Measurements from ENCODE around the gene FKBP15. TPM values are rescaled to one million over a fixed set of nuclear protein-coding genes. Genes with fewer than 3 reads are reported as not detected.
"Not testable (repeated sequence)": the region's sequence is repeated elsewhere in the genome, so short reads cannot be mapped to it uniquely, and the experiment has no call there.

Gene FKBP15
- total RNA-seq, 1 donor from 2014 or later: 49.1 TPM

GRCh38 chr9:113254991-113255390, 33.9 kb upstream of the FKBP15 start:
- Mint-ChIP-seq H3K27me3 (no peaks in the 10 kb centered on the region), H3K4me1 (no peaks in the 10 kb centered on the region), H3K36me3 (ENCODE audit: low read depth) (peaks cover 18% of the 10 kb centered on the region)

GRCh38 chr9:113250807-113251206, 29.7 kb upstream of the FKBP15 start:
- H3K4me1 Mint-ChIP-seq: no peaks in the 10 kb centered on the region

More at GRCh38 chr9:113254991-113255390, 33.9 kb upstream of the FKBP15 start:
- POLR2A ChIA-PET: no interaction called here
- no peak for ATAC-seq (ENCODE audit: low read depth)
- no peak overlapping the region for H3K4me3 Mint-ChIP-seq
- TF ChIP-seq, protein P1, sequence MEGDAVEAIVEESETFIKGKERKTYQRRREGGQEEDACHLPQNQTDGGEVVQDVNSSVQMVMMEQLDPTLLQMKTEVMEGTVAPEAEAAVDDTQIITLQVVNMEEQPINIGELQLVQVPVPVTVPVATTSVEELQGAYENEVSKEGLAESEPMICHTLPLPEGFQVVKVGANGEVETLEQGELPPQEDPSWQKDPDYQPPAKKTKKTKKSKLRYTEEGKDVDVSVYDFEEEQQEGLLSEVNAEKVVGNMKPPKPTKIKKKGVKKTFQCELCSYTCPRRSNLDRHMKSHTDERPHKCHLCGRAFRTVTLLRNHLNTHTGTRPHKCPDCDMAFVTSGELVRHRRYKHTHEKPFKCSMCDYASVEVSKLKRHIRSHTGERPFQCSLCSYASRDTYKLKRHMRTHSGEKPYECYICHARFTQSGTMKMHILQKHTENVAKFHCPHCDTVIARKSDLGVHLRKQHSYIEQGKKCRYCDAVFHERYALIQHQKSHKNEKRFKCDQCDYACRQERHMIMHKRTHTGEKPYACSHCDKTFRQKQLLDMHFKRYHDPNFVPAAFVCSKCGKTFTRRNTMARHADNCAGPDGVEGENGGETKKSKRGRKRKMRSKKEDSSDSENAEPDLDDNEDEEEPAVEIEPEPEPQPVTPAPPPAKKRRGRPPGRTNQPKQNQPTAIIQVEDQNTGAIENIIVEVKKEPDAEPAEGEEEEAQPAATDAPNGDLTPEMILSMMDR (IDR thresholded peaks at IDR 0.05): no peak
- CTCF ChIA-PET: no interaction called here
- H3K9me3 Mint-ChIP-seq: no peaks in the 10 kb centered on the region
- no peak for DNase-seq
- no peak overlapping the region for H3K27ac Mint-ChIP-seq
- intact Hi-C loops (cut with micrococcal nuclease): no loop called here

DNA sequence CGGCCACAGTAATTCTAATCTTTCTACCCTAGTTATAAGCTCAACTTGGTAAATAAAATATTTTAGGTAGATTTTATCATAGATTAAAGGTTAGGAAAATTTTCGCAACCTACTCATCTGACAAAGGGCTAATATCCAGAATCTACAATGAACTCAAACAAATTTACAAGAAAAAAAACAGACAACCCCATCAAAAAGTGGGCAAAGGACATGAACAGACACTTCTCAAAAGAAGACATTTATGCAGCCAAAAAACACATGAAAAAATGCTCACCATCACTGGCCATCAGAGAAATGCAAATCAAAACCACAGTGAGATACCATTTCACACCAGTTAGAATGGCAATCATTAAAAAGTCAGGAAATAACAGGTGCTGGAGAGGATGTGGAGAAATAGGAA, 28.6 kb upstream of the FKBP15 start:
- POLR2A ChIA-PET; intact Hi-C loops (cut with micrococcal nuclease); CTCF ChIA-PET; H3K36me3 Mint-ChIP-seq (ENCODE audit: low read depth); H3K27ac Mint-ChIP-seq; H3K9me3 Mint-ChIP-seq; H3K27me3 Mint-ChIP-seq; ATAC-seq (ENCODE audit: low read depth); H3K4me1 Mint-ChIP-seq; DNase-seq; H3K4me3 Mint-ChIP-seq: not testable (repeated sequence)

More at GRCh38 chr9:113250807-113251206, 29.7 kb upstream of the FKBP15 start:
- TF ChIP-seq, protein P1 (IDR thresholded peaks at IDR 0.05): no peak
- Mint-ChIP-seq H3K9me3 (no peaks in the 10 kb centered on the region), H3K4me3 (no peak overlapping the region), H3K27me3 (no peaks in the 10 kb centered on the region), H3K36me3 (ENCODE audit: low read depth) (peaks cover 2% of the 10 kb centered on the region), H3K27ac (no peak overlapping the region)
- no peak for ATAC-seq (ENCODE audit: low read depth)
- DNase-seq: no peak
- POLR2A ChIA-PET: no interaction called here
- CTCF ChIA-PET: no interaction called here
- intact Hi-C loops (cut with micrococcal nuclease): no loop called here

DNA sequence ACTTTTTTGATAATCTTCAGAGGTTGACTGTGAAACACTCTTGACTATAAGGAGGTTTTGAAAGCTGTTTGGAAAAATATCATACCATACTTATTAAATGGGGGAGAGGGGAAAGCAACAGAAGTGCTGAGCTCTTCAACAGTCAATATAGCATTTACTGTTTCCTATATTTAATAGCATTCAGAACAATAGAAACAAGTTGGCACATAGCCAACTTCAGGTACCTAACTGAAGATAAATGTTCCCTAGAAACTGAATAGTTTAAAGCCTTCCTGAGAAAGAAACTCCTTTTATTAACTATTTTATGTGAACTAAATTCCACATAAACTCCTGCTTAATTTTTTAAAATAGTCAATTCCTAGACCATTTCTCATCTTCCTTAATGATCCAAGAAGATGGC, 26.6 kb upstream of the FKBP15 start:
- Mint-ChIP-seq H3K27me3 (no peaks in the 10 kb centered on the region), H3K4me1 (peaks cover 3% of the 10 kb centered on the region), H3K27ac (no peak overlapping the region), H3K9me3 (no peaks in the 10 kb centered on the region), H3K4me3 (no peak overlapping the region), H3K36me3 (ENCODE audit: low read depth) (peaks cover 2% of the 10 kb centered on the region)
- intact Hi-C loops (cut with micrococcal nuclease): no loop called here
- ChIA-PET POLR2A (no interaction called here), CTCF (no interaction called here)
- no peak for DNase-seq
- TF ChIP-seq, protein P1 (IDR thresholded peaks at IDR 0.05): no peak
- ATAC-seq (ENCODE audit: low read depth): no peak

- no peaks in the 10 kb centered on the region for H3K9me3 Mint-ChIP-seq
- TF ChIP-seq, protein P1 (IDR thresholded peaks at IDR 0.05): no peak
- DNase-seq (no peak), ATAC-seq (ENCODE audit: low read depth) (no peak)
- CTCF ChIA-PET: no interaction called here
- H3K27ac Mint-ChIP-seq: no peak overlapping the region
- H3K36me3 Mint-ChIP-seq (ENCODE audit: low read depth): peaks cover 2% of the 10 kb centered on the region
- no peak overlapping the region for H3K4me3 Mint-ChIP-seq
- POLR2A ChIA-PET: no interaction called here
- intact Hi-C loops (cut with micrococcal nuclease): no loop called here
- no peaks in the 10 kb centered on the region for H3K27me3 Mint-ChIP-seq
- H3K4me1 Mint-ChIP-seq: peaks cover 4% of the 10 kb centered on the region
Observed at GRCh38 chr9:113246928-113247327, 25.9 kb upstream of the FKBP15 start.

GRCh38 chr9:113245894-113246293, 24.8 kb upstream of the FKBP15 start:
- peaks cover 2% of the 10 kb centered on the region for H3K36me3 Mint-ChIP-seq (ENCODE audit: low read depth)
- CTCF ChIA-PET: no interaction called here
- POLR2A ChIA-PET: no interaction called here
- TF ChIP-seq, protein P1 (IDR thresholded peaks at IDR 0.05): no peak
- no peak overlapping the region for H3K27ac Mint-ChIP-seq
- peaks cover 4% of the 10 kb centered on the region for H3K4me1 Mint-ChIP-seq
- no peak overlapping the region for H3K4me3 Mint-ChIP-seq
- no peaks in the 10 kb centered on the region for H3K27me3 Mint-ChIP-seq
- no peaks in the 10 kb centered on the region for H3K9me3 Mint-ChIP-seq
- intact Hi-C loops (cut with micrococcal nuclease): no loop called here
- ATAC-seq (ENCODE audit: low read depth) (no peak), DNase-seq (no peak)
